Right lobe of liver (tissue), 6 donors: ENCODE measurements around the gene SLC36A3. TPM values are rescaled to one million over a fixed set of nuclear protein-coding genes. Genes with fewer than 3 reads are reported as not detected.
A peak's percentile ranks its signal among the peaks of the same experiment; 100 is the strongest.

ENCODE experiments used
- ATAC-seq, 4 donors: fragments of 200-7000 bp; cut with Tn5 transposase; one replicate each; pipeline ENCODE4 v1.9.1; 2020; ENCODE audit warnings: mild to moderate bottlenecking in 4 of 4, moderate library complexity in 4 of 4
- DNase-seq, 3 donors: peaks; one replicate each; pipeline ENCODE4 v3.0.0-alpha.2; 2020
- H3K27ac ChIP-seq, 3 donors: fragments of 200-600 bp; one replicate each; pipeline ENCODE4 v1.8.0; 2022
- H3K27me3 ChIP-seq, 2 donors: fragments of 200-600 bp; one replicate each; pipeline ENCODE4 v1.8.0; 2022
- H3K36me3 ChIP-seq, 4 donors: fragments of 200-600 bp; sonication (generic) in 1 of 4; one replicate each; pipeline versions ENCODE4 v1.5.1 to v1.8.0; 2017 to 2022; ENCODE audit warnings: control low read depth in 1 of 4
- H3K4me1 ChIP-seq, 4 donors: fragments of 200-600 bp; sonication (generic) in 1 of 4; one replicate each; pipeline versions ENCODE4 v1.5.1 to v1.8.0; 2017 to 2022; ENCODE audit warnings: control low read depth in 1 of 4
- H3K4me3 ChIP-seq, 3 donors: fragments of 200-600 bp; one replicate each; pipeline ENCODE4 v1.8.0; 2022
- H3K9me3 ChIP-seq, 4 donors: fragments of 200-600 bp; sonication (generic) in 1 of 4; one replicate each; pipeline versions ENCODE4 v1.5.1 to v1.8.0; 2017 to 2022; ENCODE audit warnings: control low read depth in 1 of 4
- POLR2A ChIP-seq: fragments of 450-650 bp; IDR thresholded peaks from one replicate; pipeline ENCODE4 v1.6.1; 2017; ENCODE audit warnings: antibody characterized with exemption, mild to moderate bottlenecking
- WGBS: methylation state at CpG from one replicate; pipeline ENCODE4 v1.1.6; 2018; ENCODE audit warnings: low coverage, low lambda C conversion rate; ENCODE audit not compliant: insufficient coverage; ENCODE audit errors: missing lambda C conversion rate; 5-methylcytosine and 5-hydroxymethylcytosine counted together
- intact Hi-C, 2 donors: fragments of 100-400 bp; cut with DNase I; formaldehyde crosslinking; loops; one replicate each; pipeline versions ENCODE4 v1.11.2 to v1.14.1; 2022
- total RNA-seq, 6 experiments: library from RNA; depleted of rRNA in 2 of 6; stranded (reverse); fragments of >200 nt in 2 of 6; fragmentation: NEBNext Ultra II Directional in 3 of 6; extraction: Animal tissue kit (Norgen Biotek cat#: 25700) in 3 of 6; gene quantifications; one replicate each; pipeline versions ENCODE4 v1.1.0 to v1.2.4, GENCODE V29; 2016 to 2023
- TF ChIP-seq, protein P1 (sequence below), 4 donors: fragments of 200-600 bp in 3 of 4; fragments of 450-650 bp in 1 of 4; IDR thresholded peaks; one replicate each; pipeline versions ENCODE4 v1.5.1 to v1.8.0; 2016 to 2022; ENCODE audit warnings: antibody characterized with exemption in 4 of 4, mild to moderate bottlenecking in 2 of 4
- donor health status: DM: no; HTN: yes; CAD: no.
- donor health status: DM: no; HTN: no; CAD: no.
- donor health status: DM: no; HTN: no; CAD: no.
- donor health status: DM: no; HTN: yes; CAD: no.
- donor health status: DM: no; HTN: yes; CAD: no.

The SLC36A3 gene
- total RNA-seq, 6 experiments from 2014 or later: not detected

GRCh38 chr5:151288180-151288579, 15.4 kb downstream of the SLC36A3 start:
- no peaks in the 10 kb centered on the region for H3K27me3 ChIP-seq
- no peaks in the 10 kb centered on the region for H3K9me3 ChIP-seq
- 50% methylated on average over 2 of the region's 2 CpGs for WGBS
- no peaks in the 10 kb centered on the region for H3K36me3 ChIP-seq
- TF ChIP-seq, protein P1, sequence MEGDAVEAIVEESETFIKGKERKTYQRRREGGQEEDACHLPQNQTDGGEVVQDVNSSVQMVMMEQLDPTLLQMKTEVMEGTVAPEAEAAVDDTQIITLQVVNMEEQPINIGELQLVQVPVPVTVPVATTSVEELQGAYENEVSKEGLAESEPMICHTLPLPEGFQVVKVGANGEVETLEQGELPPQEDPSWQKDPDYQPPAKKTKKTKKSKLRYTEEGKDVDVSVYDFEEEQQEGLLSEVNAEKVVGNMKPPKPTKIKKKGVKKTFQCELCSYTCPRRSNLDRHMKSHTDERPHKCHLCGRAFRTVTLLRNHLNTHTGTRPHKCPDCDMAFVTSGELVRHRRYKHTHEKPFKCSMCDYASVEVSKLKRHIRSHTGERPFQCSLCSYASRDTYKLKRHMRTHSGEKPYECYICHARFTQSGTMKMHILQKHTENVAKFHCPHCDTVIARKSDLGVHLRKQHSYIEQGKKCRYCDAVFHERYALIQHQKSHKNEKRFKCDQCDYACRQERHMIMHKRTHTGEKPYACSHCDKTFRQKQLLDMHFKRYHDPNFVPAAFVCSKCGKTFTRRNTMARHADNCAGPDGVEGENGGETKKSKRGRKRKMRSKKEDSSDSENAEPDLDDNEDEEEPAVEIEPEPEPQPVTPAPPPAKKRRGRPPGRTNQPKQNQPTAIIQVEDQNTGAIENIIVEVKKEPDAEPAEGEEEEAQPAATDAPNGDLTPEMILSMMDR (IDR thresholded peaks at IDR 0.05): no peak
- no peak for TF ChIP-seq POLR2A
- no peak overlapping the region for H3K27ac ChIP-seq
- intact Hi-C loops: no loop called here
- no peak overlapping the region for H3K4me3 ChIP-seq
- ATAC-seq (peak in 1 of 4 donors; percentile 52), DNase-seq (no peak)
- no peaks in the 10 kb centered on the region for H3K4me1 ChIP-seq

DNA sequence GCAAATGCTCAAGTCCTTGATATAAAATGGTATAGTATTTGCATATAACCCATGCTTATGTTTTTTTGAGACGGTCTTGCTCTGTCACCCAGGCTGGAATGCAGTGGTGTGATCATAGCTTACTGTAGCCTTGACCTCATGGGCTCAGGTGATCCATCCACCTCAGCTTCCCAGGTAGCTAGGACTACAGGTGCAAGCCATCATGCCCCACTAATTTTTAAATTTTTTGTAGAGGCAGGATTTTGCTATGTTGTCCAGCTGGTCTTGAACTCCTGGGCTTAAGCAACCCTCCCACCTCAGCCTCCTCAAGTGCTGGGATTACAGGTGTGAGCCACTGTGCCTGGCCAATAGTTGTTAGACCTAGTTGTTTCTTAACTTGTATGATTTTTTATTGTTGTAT, 17.3 kb downstream of the SLC36A3 start:
- no peak overlapping the region for H3K4me3 ChIP-seq
- H3K27me3 ChIP-seq: no peaks in the 10 kb centered on the region
- H3K9me3 ChIP-seq: no peaks in the 10 kb centered on the region
- WGBS: 100% methylated on average over 1 of the region's 1 CpG
- no peak for TF ChIP-seq POLR2A
- TF ChIP-seq, protein P1 (IDR thresholded peaks at IDR 0.05): no peak
- ATAC-seq (no peak), DNase-seq (no peak)
- H3K36me3 ChIP-seq: no peaks in the 10 kb centered on the region
- H3K4me1 ChIP-seq: no peaks in the 10 kb centered on the region
- intact Hi-C loops: no loop called here
- H3K27ac ChIP-seq: no peak overlapping the region

GRCh38 chr5:151285683-151286082, 17.9 kb downstream of the SLC36A3 start:
- Histone ChIP-seq H3K27ac (no peak overlapping the region), H3K27me3 (no peaks in the 10 kb centered on the region), H3K9me3 (no peaks in the 10 kb centered on the region), H3K4me3 (no peak overlapping the region), H3K4me1 (no peaks in the 10 kb centered on the region), H3K36me3 (no peaks in the 10 kb centered on the region)
- DNase-seq (no peak), ATAC-seq (no peak)
- WGBS: 65% methylated on average over 4 of the region's 5 CpGs
- intact Hi-C loops: no loop called here
- TF ChIP-seq POLR2A: no peak
- TF ChIP-seq, protein P1 (IDR thresholded peaks at IDR 0.05): no peak

DNA sequence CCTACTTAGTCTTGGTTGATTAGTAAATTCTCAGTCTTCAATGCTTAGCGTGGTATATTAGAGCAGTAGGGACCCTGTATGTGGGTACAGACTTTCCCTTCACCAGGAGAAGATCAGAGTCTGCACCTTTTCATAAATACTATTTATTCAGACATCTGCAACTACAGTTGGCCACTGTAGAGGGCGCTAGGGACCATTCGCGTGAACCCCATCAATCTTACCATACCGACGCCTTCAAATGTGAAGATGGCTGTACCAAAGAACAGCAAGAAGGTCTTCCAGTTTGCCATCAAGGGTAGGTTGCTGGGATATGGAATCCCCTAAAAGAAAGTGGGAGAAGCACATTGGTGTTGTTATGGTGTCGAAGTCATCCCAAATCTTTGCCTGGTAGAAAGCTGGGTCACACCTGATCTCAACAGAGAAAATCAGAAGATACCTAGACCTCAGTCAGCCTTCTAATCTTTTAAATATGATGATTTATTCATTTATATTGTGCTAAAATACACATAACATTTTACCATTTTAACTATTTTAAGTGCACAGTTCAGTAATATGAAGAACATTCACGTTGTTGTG, 19.1 kb downstream of the SLC36A3 start:
- Histone ChIP-seq H3K4me3 (no peak overlapping the region), H3K4me1 (no peaks in the 10 kb centered on the region), H3K27me3 (no peaks in the 10 kb centered on the region), H3K27ac (no peak overlapping the region), H3K9me3 (no peaks in the 10 kb centered on the region), H3K36me3 (no peaks in the 10 kb centered on the region)
- ATAC-seq (no peak), DNase-seq (no peak)
- intact Hi-C loops: no loop called here
- TF ChIP-seq POLR2A: no peak
- TF ChIP-seq, protein P1 (IDR thresholded peaks at IDR 0.05): no peak
- 20% methylated on average over 7 of the region's 8 CpGs for WGBS
